DMS114 treated with DMSO at 0.1 percent for 48 hours (cell line): ENCODE results near the gene NIPA2.
"Not testable (repeated sequence)": the region's sequence is repeated elsewhere in the genome, so short reads cannot be mapped to it uniquely, and the experiment has no call there.

Source experiments
- DNase-seq: peaks from one replicate; lab custom pipeline; 2025; ENCODE audit not compliant: unreplicated experiment; lab: John Stamatoyannopoulos, UW

NIPA2 gene

DNA sequence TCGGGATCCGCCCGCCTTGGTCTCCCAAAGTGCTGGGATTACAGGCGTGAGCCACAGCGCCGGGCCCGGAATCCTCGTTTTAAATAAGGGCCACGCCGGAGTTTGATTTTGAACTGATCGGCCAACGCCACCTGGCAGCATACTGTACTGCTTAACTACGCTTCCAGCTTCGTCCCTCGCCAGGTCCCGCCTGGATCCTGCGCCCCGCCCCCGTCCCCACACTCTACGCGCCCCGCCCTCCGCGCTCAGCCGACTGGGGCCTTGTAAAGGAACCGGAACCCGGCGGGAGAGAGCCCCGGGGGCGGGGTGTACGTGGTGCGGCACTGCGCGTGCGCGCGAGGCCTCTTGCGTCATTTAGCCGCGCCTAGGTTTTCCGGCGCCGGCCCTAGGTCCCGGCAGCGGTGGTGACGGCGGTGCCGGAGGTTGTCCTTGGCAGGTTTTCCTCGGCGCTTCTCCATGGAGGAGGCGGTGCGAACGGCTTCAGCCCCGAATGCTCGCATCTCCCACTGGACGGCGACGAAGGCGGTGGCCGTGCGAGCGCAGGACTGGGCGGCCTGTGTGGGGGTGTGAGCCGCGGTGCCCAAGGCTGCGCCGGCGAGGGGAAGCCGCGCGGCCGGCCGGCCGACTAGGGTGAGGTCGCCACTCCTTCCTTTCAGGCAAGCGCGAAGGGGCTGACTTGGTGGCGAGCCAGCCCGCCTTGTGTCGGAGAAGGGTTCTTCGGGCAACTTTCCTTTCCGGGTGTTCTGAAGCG, at the start of gene NIPA2:
NIPA2 (plus strand) TSS at position 375 of the 751 bp plus-strand sequence. CDS start 13,066 bp downstream, outside the sequence.
- DNase-seq, result peak; percentile 92

DNA sequence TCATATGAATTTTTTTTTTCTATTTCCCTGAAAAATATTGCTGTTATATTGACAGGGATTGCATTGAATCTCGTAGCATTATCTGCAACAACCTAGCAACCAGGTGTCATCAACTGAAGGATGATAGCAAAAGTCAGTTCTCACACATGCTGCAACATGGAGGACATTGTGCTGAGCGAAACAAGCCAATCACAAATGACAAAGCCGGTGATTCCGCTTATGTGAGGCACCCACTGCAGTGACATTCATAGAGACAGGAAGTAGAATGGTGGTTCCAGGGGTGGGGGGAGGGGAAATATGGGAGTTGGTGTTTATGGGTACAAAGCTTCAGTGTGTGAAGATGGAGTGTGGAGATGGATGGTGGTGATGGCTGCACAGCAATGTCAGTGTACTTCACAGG, 44.4 kb upstream of the NIPA2 start:
- DNase-seq, result no peak

DNA sequence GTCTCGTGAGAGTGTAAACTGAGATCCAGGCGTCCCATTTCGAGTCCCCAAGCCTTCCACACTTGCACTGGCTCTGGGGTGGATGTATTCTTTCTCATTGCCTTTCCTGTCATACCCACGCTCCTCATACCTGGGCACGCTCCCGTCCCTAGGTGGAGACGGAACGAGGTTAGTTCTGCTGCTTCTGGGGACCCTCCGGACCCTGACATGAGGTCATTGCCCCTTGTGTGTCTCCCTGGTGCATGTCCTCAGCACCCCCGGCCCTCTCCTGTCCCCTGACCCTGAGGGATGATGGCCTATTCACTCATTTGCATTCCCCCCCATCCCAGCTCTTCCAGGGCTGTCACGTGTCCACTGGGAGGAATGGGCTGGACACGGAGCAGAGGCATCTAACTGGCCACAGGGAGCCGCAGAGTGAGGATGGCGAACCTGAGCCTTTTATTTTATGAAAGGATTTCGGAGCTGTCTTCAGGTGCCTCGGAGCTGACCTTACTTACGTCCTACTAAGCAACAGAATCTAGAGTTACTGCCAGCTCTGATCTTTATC, 43.8 kb upstream of the NIPA2 start:
- DNase-seq, result no peak

DNA sequence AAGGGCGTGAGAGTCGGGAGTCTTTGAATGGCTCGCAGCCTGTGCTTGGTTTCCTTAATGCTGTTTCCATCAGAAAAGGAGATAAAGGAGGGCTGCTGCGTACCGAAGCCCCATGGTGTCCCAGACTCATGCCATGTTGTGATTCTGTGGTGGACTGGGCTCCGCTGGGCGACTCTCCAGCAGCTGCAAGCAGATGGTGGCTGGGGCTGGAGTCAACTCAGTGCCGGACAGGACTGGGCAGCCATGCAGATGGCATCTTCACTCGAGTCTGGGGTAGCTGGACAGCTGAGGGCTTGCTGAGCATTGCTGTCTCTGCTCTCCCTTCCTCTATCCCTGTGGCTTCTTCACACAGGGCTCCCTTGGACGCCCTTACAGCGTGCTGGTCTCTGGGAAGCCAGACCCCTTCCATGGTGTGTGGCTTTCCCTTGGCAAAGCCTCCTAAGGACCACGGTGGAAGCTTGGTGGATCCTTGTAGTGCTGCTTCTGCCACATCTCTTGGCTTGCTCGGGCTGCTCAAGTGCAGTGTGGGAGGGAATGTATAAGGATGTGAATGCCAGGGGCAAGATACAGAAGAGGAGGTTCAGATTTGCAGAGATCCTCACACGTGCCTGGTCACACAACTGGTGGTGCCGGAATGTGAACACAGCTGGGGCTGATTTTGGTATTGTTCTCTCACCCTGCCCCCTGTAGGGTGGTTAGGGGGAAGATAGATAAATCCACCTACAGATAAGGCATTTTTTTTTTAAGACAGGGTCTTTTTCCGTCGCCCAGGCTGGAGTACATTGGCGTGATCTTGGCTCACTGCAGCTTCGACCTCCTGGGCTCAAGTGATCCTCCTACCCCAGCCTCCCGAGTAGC, 43.0 kb upstream of the NIPA2 start:
- no peak for DNase-seq

DNA sequence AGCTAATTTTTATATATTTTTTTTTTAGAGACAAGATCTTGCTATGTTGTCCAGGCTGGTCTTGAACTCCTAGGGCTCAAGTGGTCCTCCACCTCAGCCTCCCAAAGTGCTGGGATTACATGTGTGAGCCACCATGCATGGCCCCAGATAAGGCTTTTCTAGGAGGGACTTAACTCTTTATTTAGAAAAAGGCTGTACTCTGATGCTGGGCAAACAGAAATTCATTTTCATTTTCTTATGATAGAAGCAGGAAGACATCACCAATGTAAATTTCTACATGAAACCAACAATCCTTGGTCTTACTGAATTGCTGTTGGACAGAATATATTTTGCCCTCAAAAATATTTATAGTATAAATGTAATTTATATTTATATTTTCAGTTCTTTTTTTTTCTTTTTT, 42.4 kb upstream of the NIPA2 start:
- no peak for DNase-seq

DNA sequence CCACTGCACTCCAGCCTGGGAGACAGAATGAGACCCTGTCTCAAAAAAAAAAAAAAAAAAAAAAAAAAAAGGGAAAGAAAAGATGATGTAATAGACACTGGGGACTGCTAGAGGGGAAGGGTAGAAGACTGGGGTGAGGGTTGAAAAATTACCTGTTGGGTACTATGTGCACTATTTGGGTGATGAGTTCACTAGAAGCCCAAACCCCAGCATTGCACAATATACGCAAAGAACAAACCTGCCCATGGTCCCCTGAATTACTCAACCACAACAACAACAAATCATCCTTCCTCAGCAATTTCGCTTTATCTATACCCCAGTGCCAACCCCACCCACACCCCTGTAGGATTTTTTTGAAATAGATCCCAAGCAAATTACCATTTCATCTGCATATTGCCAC, 38.6 kb upstream of the NIPA2 start:
- DNase-seq, result no peak

DNA sequence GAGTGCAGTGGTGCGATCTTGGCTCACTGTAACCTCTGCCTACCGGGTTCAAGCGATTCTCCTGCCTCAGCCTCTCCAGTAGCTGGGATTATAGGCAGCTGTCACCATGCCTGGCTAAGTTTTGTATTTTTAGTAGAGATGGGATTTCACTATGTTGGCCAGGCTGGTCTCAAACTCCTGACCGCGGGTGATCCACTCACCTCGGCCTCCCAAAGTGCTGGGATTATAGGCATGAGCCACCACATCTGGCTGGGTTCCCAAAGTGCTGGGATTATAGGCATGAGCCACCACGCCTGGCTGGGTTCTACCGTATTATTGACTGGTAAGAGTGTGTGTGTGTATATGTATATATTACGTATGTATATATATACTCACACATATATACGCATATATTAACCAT, 35.5 kb upstream of the NIPA2 start:
- DNase-seq, result not testable (repeated sequence)

DNA sequence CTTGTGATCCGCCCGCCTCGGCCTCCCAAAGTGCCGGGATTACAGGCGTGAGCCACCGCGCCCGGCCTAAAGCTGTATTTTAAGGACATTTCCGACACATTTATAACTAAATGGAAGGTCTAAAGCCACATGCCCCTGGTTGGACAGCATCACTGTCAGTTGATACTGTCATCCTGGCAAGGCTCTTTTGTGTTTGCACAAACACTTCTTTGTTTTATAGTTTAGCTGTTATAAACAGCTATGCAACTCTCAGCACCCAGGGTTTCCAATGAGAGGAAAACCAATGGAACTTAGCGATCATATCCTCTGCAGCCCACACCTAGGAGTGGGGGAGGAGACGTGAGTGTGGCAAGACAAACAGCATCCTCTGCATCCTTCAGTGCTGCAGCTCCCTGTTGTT, 32.3 kb upstream of the NIPA2 start:
- DNase-seq, result no peak

DNA sequence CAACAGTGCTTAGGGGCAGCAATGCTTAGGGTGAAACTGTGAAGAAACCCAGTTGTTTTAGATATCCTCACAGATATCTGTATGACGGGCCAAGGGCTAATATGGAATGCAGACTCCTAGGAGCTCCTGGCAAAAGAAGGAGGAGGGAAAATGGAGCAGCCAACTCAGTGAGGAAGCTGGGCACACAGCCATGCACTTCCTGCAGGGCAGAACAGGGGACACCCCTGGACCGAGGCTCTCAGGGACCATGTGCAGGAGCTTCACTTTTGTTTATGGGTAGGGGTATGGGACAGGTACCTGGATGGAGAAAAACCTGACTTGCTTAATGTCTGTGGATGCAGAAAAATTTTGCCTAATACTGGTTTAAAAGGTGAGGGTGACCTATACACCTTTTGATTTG, 31.8 kb upstream of the NIPA2 start:
- no peak for DNase-seq

DNA sequence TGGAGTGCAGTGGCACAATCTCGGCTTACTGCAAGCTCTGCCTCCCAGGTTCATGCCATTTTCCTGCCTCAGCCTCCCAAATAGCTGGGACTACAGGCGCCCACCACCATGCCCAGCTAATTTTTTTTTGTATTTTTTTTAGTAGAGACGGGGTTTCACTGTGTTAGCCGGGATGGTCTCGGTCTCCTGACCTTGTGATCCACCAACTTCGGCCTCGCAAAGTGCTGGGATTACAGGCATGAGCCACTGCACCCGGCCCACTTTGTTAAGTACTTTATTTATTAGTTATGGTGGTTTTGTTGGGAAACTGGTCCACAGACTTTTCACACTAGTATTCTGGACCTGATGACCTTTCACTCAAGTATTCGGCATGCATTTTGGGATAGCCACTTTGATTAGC, 30.6 kb upstream of the NIPA2 start:
- DNase-seq, result not testable (repeated sequence)

DNA sequence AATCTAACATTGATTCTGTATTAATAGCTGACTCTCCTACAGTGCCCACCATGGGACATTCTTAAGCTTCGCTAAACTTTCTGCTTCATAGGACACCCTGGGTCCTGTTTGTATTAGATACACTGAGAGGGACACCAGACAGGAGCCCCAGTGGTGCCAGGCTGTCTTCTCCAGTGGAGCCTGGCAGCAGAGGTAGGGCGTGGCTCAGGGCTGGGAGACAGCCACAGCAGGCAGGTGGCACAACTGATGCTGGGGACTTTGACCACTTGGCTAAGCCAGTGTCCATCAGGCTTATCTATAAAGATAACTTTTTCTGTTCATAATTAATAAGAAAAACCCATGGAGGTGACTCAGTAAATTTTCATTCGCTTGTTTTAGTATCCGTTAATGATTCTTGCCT, 30.2 kb upstream of the NIPA2 start:
- DNase-seq, result no peak

DNA sequence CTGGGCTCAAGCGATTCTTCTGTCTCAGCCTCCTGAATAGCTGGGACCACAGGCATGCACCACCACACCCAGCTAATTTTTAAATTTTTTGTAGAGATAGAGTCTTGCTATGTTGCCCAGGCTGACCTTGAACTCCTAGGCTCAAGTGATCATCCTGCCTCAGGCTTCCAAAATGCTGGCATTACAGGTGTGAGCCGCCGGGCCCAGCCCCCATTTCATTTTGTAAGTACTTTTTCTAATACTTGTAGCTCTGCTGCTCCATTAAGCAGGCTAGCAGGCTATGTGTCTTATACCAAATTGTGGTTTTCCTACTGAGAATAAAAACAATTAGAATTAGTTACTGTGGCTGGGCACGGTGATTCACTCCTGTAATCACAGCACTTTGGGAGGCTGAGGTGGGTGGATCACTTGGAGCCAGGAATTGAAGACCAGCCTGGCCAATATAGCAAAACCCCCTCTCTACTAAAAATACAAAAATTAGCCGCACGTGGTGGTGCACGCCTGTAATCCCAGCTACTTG, 29.6 kb upstream of the NIPA2 start:
- no peak for DNase-seq

DNA sequence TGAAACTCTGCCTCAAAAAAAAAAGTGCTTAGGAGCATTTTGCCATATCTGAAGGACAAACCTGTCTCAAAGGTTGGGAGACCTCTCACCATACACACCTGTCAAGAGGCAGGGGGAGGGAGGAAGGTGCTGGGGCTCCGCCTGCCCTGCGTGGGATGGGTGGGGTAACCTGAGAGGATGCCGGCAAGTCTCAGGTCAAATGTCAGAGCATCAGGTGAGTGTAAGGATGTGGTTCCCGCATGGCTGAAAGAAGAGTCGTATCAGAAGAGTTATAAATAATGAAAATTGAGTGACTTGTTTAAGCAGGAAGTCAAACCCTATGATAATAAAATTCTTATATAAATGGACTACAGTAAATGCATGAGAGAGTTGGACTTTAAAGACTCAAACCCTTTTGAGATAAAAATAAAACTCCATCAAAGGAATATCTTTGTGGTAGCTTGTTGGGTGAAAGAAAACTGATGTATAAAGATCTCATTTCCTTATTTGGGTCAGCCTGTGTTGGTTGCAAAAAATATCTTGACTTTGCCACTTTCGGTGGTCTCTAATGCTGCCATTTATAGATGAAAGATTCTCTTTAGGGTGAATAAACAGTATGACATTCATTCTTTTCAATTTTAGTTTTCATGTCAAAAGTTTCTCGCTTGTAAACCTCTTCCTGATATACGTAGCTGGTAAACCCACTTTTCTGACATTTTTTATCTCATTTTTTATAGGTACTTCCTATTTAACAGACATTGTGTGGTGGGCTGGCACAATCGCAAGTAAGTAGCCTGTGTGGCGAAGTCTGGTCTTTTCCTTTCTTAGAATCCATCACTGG, 28.2 kb upstream of the NIPA2 start:
- no peak for DNase-seq

DNA sequence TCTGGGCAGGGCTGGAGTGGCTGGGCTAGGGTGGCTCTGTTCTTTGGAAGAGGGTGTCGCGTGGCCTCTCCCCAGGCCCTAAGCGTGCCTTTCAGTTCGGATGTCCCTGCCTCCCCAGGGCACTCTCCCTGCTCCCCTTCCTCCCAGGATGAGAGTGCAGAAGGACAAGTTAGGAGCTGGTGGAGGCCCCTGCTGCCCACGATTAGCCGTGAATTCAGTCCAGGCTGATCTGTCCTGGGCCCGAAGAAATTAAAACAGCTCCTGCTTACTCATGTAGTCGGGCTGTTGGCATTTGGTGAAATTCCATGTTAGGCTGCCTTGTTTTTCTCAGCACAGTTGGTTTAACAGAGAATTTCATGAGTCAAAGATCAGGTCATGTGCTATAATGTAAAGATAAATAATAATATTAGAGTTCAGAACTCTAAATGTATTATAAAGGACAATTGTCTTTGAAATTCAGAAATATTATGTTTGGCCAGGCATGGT, 27.6 kb upstream of the NIPA2 start:
- DNase-seq, result no peak

DNA sequence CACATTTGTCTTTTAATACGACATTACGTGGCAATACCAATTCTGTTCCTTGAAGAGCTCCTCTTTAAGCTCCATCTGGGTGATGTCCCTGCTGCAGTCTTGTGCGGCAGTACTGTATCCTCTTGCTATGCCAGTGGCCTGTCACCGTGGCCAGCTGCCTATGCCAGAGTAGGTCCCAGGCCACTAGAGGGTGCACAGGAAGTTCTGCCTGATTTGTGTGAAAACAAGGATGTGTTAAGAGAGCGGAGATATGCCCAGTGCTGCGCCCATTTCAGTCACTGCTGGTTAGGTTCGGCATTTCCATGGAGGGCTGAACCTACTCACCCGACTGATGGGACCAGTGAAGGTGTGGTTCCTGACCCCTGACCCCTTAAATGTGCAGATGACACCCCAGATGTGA, 26.8 kb upstream of the NIPA2 start:
- peak; percentile 34 for DNase-seq

DNA sequence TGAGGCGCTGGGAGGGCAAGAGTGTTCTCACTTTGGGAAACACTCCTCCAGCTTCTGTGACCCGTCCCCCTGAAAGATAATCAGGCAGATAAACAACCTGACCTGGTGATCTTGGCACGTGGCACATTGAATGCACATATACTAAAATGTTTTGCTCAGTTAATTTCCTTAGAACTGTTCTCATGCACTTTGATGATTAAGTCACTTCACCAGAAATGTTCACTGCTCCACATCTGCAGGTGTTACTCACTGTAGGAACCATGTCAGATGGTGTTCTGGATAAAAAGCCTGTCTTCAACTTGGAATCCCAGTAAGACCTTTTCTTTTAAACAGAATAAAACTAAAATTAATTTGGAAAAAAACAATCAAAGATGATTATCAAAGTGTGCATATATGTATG, 24.6 kb upstream of the NIPA2 start:
- DNase-seq, result no peak

DNA sequence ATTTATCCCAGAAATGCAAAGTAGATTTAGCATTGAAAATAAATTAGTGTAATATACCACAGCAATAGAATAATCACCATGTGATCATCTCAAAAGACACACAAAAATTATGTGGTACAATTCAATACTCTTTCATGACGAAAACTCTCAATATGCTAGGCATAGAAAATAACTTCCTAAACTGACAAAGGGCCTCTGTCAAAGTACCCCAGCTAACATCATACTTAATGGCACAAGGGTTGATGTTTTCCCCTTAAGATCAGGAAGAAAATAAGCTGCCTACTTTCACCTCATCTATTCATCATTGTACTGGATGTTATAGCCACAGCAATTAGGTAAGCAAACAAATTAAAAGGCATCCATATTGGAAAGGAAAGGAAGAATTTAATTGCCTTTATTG, 22.7 kb upstream of the NIPA2 start:
- DNase-seq, result no peak

DNA sequence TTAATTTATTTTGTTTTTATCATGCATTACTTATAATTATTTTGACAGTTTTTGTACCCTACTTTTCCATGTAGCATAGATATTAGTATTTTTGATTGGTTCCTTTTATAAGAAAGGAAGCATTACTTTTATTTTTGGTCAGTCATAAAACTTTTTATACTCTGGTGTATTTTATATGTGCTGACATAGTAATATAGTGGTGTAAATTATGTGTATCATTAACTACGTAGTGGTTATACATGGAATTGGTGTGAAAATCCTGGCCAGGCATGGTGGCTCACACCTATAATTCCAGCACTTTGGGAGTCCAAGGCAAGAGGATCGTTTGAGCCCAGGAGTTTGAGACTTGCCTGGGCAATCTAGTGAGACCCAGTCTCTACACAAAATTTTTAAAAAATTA, 18.8 kb upstream of the NIPA2 start:
- no peak for DNase-seq

DNA sequence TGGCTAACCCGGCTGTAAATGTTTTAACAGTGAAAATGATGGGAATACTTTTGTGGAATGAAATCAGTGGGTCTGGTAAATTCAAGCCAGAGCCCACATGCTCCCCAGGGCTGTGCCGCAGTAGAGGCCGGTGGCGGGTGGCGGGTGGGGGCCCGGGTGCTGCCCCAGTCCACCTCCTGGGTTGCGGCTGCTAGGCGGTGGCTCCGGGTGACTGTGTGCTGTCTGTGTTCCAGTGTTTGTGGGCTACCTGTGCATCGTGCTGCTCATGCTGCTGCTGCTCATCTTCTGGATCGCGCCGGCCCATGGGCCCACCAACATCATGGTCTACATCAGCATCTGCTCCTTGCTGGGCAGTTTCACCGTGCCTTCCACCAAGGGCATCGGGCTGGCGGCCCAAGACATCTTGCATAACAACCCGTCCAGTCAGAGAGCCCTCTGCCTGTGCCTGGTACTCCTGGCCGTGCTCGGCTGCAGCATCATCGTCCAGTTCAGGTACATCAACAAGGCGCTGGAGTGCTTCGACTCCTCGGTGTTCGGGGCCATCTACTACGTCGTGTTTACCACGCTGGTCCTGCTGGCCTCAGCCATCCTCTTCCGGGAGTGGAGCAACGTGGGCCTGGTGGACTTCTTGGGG, 14.9 kb upstream of the NIPA2 start:
- no peak for DNase-seq

DNA sequence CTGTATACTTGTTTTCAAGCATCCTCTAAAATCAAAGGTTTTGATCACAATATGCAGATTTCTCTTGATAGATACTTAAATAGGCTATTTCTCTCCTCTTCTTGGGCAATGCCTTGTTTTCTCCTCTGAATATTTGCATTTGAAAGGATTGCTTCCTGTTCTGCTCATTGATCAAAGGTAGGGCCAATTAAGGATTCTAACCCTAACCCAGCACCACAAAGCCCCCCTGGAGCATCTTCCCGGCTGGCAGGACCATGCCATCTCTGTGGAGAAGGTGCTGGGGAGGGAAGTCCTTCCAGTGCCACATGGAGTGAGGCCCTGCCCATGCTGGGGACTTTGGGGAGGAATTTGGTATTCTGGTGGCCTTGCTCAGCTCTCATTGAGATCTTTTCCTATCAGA, 11.3 kb upstream of the NIPA2 start:
- DNase-seq, result no peak
